HTERT RPE-1 (cell line): ENCODE results near the gene JAKMIP1.

Experiments
- in situ Hi-C: fragments of 300-500 bp; cut with MboI; formaldehyde crosslinking; loops from 4 replicates; pipeline ENCODE4 v1.14.3; 2020; ENCODE audit warnings: low sequenced_read_pairs

The JAKMIP1 gene

DNA sequence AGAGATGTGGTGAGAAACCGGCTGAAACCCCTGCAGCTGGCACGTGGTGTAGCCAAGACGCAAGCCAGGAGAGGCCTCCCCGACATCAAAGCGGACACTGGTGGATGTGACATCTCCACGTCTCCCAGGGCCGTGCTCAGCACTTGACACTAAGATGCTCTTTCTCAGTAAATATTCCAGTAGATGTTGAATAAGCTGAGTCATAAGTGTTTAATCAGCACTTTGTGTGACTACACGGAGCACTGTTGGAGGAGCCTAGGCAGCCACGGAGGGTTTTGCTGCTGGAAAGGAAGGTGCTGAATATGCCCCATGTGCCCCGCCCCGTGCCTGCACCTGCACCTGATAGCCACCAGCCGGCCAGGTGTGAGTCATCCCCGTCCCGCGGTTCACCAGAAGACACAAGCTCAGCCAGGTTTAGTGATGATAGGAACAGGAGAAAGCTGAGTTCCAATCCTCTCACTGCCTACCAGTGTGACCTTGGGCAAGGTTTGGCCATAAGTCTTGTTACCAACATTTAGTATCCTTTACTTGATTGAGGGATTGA, 153.1 kb downstream of the JAKMIP1 start:
- in situ Hi-C loops: no loop called here

DNA sequence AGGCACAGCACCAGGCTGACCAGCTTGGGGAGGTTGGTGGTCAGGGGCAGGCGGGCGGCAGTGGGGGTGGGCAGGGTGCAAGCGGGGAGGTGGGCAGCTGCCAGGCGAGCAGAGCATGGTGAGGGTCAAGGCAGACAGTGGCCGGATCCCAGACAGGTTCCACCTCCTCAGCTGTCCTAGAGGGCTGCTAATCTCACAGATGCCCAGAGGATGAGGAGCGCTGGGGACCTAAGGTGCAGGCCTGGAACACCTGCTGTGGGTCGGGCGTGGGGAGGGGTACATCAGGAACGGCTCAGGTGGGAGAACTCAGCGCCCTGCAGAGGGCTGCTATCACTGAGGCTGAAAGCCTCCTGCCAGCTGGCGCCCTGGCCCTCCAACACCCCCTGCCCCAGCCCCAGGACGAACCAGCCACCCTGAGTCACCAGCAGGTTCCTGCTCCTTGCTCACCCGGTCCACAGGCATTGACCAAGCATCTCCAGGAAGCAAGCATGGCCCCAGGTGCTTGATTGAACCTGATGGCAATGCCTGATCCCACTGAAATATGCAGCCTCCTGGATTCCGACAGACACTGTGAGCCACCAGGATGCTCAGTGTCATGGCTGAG, 153.7 kb downstream of the JAKMIP1 start:
- in situ Hi-C loops: no loop called here

DNA sequence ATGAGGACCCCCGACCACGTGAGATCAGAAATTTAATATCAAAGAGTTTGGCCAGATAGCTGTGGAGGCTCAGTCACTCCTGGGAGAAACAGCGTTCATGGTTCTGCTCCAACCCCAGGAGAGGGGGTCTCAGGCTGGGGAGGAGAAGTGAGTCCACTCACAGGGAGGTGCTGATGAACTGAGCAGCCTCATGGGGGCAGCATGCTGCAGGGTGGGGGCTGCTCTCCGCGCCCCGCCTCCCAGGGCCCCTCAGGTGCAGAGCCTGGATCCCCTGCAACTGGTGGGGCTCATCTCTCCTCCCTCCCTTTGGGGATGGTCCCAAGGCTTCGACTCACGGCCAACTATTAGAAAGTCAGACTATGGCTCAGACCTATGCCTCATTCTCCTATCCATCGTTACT, 155.5 kb downstream of the JAKMIP1 start:
- in situ Hi-C loops: no loop called here

DNA sequence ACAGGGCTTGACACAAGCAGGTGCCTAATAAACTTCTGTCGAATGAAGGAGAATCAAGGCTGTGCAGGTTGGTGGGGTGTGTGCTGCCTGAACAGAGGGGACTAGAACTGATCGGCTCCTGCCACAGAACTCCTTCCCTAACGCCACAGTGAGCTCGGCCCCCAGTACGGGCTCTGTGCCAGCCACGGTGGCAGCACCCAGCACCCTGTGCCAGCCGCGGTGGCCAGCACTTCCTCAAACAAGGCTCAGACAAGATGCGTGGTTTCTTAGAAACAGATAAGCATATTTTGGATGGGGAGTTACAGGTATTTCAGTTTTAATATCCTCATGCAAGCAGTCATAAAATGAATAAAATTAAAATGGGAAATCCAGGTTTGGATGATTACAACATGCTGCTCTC, 156.1 kb downstream of the JAKMIP1 start:
- in situ Hi-C loops: no loop called here

DNA sequence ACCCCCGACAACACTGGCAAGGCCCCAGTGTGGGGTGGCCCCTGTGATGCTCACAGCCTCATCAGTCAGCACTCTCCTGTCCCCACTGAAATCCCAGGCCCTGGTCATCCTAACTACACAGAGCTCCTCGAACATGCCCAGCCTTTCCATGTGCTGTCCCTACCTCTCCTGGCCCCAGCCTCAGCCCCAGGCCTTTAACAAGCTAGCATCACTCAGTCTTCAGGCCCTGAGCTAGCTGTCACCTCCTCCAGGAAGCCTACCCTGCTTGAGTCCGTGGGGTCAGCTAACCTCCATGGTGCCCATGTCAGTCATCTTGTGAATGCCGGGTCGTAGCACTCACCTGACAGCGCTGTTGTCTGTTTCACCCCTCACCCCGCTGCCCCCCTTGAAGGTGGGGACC, 156.5 kb downstream of the JAKMIP1 start:
- in situ Hi-C loops: no loop called here

DNA sequence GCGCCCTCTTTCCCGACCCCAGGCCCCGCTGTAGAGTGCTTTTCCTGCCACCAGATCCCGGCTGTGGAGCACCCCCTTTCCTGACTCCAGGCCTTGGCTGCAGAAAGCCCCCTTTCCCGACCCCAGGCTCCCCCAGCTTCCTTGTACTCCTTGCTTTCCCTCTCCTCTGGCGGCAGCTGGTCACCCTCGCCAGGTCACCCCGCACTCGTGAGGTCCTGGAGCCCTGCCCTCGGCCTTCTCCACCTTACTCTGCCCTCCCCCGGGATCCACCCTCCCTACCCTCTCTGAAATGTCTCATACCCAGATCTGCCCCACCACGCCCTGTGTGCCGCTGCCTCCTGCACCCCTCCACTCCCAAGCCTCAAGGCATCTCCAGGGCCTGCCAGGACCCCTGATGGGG, 157.2 kb downstream of the JAKMIP1 start:
- in situ Hi-C loops: no loop called here

DNA sequence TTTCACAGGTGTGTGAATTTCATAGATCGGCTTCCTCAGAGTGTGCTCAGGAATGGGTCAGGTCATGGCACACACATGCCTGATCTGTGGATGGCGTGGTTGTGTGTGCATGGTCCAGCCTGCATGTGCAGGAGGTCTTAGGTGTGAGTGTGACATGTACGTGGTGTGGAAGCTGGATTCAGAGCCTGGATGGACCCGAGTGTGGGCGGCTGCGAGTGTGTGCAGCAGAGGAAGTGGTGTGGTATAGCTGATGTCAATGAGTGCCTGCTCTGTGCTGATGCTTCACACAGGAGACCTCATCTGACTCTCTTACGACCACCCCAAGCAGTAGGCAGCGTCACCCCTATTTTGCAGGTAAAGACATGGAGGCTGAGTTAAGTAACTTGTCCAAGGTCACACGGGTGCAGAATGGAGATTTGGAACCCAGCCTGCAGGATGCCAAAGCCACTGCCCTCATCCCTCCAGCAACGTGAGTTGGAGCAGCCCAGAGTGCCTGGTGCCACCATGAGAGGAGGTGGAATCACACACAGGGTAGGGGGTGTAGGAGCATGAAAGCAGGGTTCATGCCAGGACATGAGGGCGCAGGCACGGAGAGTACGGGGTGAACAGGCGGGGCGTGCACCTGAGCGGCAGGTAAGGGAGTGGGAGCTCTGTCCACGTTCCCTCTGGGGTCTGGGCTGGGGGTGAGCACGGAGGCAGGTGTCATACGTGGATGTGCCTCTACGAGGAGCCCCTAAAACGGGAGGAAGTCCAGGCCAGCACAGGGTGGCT, 157.9 kb downstream of the JAKMIP1 start:
- in situ Hi-C loops: no loop called here

DNA sequence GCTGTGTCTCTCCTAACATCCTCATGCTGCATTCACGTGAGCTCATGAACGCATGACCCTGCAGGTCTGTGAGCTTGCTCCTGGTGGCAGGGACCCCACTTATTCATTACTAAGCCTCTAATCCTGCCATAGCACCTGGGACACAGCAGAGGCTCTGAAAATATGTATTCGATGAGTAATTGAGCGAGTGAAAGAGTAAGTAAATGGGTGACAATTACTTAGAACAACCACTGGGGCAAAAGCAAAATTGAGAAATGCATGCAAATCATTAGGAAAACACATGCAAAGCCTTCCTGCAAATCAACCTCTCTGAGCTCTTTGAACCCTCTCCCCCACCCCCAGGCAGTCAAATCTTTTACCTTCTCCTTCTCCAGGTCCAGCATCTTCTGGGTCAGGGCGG, 158.5 kb downstream of the JAKMIP1 start:
- in situ Hi-C loops: no loop called here

DNA sequence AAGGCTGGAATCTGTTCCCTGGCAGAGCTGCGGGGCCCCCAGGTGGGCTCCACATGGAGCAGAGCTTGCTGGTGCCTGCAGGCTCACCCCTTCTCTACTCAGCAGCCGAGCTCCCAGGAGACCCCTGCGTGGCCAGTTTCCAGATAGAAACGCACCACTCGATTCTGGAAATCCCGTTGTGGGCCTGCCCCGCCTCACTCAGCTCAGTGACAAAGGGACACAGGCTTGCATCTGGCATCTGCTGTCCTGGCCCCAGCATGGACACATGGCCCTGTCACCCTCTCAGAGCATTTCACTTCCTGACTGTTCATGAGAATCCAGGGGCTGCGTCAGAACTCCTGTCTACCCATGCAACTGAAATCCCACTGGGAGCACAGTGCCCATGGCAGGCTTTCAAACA, 161.6 kb downstream of the JAKMIP1 start:
- in situ Hi-C loops: no loop called here

DNA sequence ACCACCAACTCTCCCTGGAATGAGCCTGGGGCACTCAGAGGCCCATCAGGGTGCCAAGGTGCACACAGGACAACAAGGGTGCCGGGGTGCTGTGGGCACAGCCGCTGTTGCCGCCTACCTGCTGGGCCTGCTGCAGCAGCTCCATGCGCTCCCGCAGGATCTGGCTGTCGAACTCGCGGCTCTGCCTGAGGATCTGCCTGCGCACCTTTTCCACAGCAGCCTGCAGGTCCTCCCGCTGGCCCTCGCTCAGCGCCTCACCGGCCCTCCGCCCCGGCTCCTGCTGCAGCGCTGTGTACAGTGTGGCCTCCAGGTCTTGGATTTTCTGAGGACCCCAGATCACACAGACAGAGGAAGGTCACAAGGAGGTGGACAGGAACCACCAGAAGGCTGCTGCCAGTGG, 164.6 kb downstream of the JAKMIP1 start:
- in situ Hi-C loops: no loop called here

DNA sequence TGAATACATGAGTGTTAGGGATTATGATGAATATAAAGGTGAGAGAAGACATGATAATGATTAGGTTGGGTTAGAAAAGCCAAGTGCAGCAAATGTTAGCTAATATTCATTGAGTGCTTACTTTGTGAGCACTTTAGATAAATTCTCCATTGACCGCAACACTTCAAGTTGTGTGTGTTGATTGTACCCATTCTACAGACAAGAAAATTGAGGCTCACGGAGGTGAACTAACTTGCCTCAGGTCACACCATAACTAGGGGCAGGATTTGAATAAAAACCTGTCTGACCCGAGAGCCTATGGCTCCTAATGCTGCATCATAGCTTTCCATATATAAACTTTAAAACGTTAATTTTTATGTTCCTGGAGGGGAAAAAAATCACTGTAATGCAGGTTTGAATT, 167.0 kb downstream of the JAKMIP1 start:
- in situ Hi-C loops: no loop called here

DNA sequence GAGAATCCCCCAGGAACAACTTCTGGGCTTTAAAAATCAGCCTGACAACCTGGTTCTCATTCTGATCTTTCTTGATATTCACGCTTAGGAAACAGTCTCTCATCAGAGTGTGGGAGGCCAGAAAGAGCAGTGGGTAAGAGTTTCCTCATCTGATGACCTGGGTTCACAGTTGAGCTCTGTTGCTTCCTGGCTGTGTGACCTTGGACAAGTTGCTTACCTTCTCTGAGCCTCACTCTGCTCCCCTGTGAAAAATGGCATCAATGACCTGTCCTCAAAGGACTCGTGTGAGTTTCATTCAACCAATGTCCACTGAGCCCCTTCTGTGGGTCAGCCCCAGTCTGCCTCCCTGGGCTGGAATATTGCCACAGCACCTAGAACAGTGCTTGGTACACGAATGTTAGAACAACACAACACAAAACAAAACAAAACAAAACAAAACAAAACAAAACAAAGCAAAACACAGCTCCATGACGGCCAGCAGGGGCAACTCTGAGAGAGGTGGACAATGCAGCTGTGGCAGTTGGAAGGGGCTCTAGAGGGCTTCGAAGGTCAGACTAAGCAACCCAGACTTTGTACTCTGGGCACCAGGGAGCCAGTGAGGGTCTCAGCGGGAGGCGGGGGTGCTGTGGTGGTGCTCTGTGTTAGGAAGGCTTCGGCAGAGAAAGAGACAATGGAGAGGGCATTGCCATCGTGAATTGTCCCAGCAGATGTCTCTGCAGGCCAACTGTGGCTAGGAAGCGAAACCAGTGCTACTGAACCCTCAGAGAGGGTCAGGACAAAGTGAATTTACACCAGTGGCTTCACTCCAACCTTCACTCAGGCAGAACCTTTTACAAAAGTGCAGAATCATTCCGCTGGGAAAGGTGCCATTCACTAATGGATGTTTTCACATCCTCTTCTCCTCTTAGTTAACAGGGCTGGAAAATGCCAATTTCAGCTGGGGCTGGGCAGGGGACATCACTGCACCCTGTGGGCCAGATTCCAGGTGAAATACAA, 167.8 kb downstream of the JAKMIP1 start:
- in situ Hi-C loops: no loop called here

DNA sequence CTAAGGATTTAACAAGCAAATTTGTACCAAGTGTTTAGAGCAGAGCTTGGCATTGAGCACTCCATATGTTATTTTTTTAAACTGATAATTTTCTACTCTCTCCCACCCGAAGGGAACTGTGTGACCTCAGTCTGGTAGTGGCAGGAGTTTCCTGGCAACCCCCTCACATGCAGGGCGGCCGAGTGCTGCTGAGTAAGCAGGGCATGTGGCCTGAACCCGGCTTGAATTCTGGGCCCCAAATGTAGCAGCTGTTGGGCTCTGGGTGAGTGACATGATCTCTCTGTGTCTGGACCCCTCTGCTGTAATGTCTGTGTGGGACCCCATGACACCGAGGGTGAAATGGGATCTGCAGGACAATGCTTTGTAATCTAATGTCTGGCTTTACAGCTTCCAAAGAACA, 168.5 kb downstream of the JAKMIP1 start:
- in situ Hi-C loops: no loop called here

DNA sequence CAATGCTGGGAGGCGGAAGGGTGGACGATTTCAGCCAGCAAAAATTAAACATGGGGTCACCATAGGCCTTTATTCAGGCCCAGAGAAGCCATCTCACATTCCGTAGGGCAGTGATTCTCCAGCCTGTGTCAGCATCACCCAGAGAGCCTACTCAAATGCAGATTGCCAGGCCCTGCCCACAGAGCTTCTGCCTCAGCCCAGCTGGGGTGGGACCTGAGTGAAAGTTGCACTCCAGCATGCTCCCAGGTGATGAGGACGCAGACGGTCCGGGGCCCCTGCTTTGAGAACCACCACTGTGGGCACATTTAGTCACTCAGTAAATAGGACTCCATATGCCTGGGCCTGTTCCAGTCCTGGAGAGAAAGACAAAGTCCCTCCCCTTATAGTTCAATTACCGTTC, 169.7 kb downstream of the JAKMIP1 start:
- in situ Hi-C loops: no loop called here

DNA sequence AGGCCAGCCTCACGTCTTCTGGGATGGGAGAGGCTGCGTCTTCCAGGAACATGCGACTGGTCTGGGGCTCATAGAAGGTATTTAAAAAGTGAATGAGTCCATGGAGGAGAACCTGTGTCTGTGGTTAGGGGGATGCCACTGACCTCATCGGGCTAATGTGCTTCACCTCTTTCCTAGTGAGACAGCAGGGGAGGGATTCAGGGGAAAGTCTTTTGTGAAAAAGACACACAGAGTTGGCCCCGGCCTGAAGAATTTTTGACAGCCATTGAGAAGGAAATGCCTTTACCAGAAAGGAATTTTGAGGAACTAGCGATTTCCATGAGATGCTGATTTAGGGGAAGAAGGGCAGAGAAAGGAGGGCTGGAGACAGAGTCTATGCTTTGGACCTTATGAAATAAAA, 171.1 kb downstream of the JAKMIP1 start:
- in situ Hi-C loops: no loop called here

DNA sequence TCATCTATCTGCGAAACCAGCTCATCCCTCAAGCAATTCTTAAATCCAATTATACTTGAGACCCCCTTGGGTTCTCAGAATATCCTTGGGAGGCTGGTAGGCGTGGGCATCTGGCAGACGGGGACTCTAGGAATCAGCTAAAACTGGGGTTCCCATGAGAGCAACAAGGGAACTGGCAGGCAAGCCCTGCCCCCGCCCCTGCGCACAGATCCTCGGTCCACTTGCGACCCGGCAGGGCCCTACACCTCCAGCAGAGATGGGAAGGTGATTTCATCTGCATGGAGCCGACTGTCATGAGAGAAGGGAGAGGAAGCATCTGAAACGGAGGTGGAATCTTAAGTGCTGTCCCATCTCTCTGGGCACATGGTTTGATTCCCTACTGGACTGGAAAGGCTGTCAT, 172.2 kb downstream of the JAKMIP1 start:
- in situ Hi-C loops: no loop called here

DNA sequence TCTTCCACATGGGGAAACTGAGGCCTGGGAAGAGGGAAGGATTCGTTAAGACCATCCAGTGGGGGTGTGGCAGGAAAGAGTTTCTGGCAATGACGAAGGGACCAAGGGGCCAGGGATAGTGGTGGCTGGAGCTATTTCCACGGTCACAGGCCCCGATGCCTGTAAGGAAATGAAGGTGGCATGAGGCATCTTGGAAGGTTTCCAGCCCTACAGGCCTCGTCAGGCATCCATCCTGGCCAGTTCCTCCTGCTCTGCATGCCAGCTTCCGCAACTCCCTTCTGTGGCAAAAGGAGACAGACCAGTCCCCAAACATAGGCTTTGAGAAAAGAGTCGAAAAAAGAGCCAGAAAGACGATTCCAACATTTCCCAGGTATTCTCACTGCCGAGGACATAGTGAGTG, 173.0 kb downstream of the JAKMIP1 start:
- in situ Hi-C loops: no loop called here

DNA sequence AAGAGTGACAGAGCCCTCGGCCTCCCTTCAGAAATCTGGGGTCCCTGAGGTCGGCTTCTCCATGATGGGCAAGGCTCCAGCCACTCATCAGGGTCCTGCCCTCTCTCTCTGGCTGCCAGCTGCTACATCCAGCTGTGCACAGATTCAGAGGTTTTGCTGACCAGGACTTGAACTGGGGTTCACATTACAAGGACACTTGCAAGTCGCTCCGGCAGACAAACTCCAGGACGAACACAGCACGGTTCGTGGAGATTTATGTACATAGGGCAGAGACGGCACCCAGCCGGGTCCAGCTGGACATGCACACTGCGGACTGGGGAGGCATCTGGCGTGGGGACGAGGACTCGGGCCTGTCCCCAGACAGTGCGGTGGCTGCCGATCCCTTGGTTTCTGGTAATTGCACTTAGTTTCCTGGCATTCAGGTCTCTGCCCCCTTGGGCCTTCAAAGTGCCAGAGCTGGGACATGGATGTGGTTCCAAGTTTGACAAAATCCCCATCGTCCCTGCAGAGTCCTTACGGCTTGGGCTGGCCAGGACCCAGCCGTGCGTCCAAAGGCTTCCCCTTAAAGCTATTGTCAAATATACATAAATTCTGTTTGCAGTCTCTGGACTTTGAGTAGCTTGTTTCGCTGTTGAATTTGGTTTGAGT, 175.9 kb downstream of the JAKMIP1 start:
- in situ Hi-C loops: no loop called here

DNA sequence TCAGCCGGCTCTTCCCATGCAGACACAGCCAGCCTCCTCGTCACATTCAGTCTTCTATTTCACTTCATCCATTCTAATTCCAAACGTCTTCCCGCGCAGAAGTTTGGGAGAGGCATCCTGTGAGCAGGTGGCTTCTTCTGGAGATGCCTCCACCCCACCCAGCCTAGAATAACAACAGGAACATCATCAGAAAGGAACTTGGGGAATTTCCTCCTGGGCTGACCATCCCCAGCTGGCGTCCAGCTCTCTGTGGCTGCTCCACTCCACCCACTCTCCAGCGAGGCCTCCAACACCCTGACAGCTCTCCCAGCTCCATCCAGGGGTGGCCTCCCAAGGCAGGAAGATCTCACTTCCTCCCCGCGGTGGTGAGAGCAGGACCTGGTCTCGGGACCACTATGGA, 176.6 kb downstream of the JAKMIP1 start:
- in situ Hi-C loops: no loop called here

DNA sequence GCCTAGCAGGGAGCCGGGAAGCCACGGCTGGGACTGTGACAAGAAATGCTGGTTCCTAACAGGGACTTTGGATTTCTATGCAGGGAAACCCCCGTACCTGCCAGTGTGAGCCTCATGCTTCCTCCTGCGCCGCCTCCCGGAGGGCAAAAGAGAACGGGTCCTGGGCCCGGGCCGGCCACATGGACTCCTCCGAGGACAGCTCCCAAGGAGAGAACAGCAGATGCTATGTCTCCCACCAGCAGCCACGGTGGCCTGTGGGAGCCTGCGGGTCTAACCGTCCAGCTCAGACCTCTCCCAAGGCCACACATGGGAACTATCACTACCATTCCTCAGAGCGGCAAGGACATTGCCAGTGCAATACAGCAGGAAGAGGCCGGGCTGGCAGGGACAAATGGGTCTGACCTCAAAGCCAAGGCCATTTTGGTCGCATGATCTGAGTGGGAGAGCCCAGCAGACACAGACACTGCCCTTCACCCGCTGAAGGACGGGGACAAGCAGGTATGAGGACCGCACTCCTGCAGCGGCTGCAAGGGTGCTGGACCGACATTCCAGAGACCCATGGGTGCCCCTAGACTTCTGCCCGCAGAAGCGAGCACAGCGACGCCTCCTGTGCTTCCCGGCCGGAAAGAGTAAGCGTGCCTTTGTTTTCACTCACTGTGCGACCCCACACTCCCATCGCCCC, 177.6 kb downstream of the JAKMIP1 start:
- in situ Hi-C loops: no loop called here
